ENCODE results near the gene PTPRG.

Gene PTPRG

DNA sequence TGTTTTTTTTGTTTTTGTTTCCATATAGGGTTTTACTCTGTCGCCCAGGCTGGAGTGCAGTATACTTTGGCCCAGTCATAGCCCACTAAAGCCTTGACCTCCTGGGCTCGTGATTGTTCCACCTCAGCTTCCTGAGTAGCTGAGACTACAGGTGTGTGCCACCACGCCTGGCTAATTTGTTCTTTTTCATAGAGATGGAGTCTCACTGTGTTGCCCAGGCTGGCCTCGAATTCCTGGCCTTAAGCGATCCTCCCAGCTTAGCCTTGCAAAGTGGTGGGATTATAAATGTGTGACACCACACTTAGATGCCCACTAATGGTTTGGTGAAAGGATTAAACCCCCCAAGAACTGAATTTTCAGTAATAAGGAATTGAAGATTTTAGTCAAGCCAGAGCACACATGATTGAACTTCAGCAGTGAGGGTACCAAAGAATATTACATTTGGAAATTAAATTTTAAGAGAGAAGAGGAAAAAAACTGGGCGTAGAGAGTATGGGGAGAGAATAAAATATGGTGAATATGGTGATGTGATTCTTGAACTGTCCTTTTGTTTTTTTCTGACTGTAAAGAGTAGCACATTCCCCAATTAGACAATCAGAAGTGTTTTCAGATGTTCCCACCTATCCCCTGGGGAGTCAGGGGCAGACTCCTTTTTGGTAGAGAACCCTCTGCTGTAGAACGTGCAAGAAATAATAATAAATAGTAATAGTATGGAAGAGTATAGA is 208.1 kb downstream of the PTPRG start:
- no peak for DNase-seq (ENCODE audit: low read depth)

DNA sequence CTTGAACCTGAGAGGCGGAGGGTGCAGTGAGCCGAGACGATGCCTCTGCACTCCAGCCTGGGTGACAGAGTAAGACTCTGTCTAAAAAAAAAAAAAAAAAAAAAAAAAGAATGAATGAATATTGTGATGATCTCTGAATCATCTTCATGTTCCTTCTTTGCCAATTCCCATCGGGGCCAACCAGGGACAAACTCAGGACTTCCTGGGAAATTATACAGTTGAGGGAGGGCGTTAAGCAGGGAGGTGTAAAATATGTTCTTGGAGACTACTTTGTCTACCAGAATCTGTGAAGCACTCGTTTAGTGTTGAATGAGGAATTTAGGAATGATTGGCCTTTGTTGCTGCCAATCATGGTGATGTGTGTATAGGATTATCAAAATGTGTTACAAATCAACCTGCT is 210.6 kb downstream of the PTPRG start:
- no peak for DNase-seq (ENCODE audit: low read depth)

GRCh38 chr3:61772456-61772855 is 211.1 kb downstream of the PTPRG start:
- DNase-seq (ENCODE audit: low read depth), result no peak

- DNase-seq (ENCODE audit: low read depth), result no peak
Observed at GRCh38 chr3:61774279-61774890, 213.0 kb downstream of the PTPRG start.

GRCh38 chr3:61776390-61776789 is 215.0 kb downstream of the PTPRG start:
- DNase-seq (ENCODE audit: low read depth), result no peak

- no peak for DNase-seq (ENCODE audit: low read depth)
Observed at GRCh38 chr3:61777483-61777882, 216.1 kb downstream of the PTPRG start.

DNA sequence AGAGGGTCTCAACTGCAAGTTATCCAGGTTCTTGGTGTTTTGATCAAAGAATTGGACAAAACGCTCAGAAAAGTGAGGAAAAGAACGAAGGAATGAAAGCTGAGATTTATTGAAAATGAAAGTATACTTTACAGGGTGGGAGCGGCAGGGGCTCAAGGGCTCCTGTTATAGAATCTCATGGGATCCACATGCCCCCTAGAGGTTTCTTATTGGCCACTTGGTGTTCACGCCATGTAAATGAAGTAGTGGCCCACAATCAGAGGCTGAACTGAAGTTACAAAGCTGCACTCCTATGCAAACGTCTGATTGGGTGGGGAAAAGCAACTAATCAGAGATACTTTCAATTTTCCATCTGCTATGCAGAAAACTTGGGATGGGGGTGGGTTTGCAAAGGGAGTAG is 216.7 kb downstream of the PTPRG start:
- no peak for DNase-seq (ENCODE audit: low read depth)

- no peak for DNase-seq (ENCODE audit: low read depth)
Observed at GRCh38 chr3:61780016-61780415, 218.6 kb downstream of the PTPRG start.

GRCh38 chr3:61780455-61781228 is 219.3 kb downstream of the PTPRG start:
- no peak for DNase-seq (ENCODE audit: low read depth)

DNA sequence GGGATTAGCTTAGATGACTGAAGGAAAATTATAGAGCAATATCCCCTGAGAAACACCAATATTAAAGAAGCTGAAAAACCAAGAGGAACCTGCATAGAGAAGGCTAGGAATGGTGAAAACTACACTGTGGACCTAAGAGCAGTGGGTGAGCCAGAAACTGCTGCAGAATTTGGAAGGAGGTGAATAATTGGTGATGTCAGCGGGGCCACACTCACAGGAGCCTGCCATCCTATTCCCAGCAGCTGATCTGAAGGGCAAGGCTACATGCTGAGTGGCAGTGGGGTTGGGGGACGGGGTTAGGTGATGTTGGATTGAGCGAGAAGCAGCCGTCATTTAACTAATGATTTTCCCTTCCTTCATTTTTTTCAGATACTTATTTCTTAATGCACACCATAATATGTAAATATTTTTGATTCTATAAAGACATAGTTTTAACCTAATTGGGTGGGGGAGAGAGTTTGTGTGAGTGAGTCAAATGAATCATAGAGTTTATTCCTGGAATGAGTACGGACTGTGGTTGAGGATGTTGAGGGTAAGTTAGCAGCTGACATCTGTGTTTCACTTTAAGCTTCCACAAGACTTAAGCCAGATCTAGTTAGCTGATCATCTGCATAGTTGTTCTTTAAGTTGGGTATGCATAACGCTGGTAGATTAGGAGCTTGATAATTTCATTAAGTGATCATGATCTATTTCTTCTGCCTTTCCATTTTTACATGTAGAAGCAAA is 222.8 kb downstream of the PTPRG start:
- DNase-seq (ENCODE audit: low read depth), result no peak

DNA sequence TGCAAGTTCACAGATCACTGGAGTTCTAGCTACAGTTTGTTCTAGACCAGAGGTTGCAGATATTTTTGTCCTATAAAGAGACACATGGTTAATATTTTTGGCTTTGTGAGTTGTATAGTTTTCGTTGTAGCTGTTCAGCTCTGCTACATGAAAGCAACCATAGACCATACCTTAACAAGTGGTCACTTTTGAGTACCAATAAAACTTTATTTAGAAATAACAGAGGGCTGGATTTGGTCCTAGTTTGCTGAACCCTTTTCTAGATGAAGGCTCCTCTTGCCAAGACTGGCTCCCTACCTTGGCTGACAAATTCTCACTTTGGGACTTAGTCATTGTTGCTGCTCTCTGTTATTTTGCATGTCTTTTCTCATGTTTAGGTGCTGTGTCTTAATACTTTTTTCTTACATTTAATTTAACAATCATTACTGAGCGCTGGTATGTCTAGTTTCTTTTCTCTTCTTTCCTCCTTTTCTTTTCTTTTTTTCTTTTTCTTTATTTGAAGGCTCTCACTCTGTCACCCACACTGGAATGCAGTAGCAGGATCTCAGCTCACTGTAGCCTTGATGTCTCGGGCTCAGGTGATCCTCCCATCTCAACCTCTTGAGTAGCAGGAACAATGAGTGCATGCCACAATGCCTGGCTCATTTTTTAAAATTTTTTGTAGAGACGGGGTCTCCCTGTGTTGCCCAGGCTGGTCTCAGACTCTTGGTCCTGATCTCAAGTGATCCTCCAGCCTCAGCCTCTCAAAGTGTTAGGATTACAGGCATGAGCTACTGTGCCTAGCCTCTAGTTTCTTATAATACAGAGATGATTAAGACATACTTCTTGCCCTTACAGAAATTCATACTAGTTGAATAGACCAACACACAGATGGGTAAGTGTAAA is 227.5 kb downstream of the PTPRG start:
- no peak for DNase-seq (ENCODE audit: low read depth)

DNA sequence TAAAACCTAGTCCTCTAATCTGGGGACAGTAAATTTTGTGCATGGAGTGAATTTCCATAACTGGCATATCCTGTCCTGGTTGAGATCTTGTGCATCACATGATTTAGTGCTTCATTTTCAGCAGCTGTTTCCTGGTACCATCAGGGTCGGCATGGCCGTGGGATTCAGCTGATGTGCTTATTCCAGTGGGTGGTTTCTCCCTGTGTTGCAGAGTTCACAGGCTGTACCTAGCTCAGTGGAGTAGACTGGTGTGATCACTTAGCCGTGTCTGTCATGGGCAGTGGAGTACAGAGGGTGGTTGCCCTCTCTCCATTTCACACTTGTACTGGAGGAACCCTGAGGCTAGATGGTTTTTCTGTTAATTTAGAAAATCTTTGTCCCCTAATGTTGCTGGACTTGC is 228.5 kb downstream of the PTPRG start:
- DNase-seq (ENCODE audit: low read depth), result no peak

DNA sequence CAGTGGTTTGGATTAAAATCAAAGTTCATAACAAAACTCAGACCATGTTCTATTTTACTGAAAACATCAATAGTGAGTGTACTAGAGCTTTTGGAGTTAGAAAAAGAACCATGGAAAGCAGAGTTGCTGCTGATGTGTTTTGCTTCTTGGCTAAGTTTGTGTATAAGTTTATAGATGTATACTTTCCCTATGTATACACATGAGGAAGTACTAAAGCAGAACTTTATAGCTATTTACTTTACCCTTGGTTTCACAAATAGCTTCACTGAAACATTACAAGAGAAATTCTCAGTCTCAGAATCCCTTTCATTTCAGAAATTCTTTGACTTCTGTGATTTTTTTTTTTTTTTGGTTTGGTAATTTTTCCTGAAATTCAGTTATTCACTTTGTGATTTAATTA is 229.0 kb downstream of the PTPRG start:
- no peak for DNase-seq (ENCODE audit: low read depth)

- no peak for DNase-seq (ENCODE audit: low read depth)
Observed at GRCh38 chr3:61793056-61793455, 231.7 kb downstream of the PTPRG start.

DNA sequence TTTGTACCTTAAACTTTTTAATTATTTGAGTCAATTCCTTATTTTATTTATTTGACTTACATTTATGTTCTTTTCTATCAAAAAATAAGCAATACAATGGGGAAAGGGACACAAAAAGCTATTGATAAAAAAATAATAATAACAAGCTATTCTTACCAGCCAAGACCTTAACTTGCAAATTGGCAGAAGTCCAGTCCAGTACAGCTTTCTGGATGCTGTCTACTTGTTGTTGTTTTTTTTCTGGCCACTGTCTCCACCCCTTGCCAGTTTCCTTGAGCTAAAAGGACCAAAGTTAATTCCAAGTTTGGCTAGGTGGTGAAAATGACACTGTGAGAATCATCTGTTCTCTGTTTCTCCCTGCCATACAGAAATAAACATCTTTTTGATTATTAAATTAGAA is 232.2 kb downstream of the PTPRG start:
- no peak for DNase-seq (ENCODE audit: low read depth)

DNA sequence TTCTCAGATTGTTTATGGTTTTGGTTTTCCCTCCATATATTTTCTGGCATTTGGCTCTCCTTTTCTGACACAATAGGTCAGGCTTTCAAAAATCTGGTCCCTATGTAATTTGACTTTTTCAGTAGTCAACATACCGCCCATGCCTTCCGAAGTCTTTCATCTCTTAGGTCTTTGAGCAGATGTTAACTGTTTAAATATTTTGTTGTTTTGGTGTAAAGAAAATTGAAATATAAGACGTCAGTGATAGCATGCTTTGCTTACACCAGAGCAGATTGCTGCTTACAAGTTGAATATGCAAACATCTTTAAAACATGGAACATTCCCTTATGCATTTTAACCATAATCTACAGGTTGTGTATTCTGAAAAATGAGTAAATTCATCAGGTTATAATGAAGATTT is 233.0 kb downstream of the PTPRG start:
- no peak for DNase-seq (ENCODE audit: low read depth)

DNA sequence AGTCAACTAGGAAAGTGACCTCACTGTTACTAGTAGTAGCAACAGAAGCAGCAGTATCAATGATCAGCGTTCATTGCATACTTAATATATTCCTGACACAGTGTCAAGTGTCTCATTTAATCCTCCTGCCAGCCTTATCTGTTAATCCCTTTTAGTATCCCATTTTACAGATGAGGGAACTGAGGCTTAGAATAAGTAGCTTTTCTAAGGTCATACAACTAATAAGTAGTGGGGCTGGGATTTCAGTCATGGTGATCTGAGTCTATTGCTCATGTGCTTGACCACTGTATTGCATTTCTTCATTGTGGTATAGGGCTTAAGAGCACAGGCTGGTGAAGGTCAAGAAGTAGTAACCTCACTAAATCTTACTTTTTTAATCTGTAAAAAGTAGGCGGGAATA is 233.6 kb downstream of the PTPRG start:
- no peak for DNase-seq (ENCODE audit: low read depth)

DNA sequence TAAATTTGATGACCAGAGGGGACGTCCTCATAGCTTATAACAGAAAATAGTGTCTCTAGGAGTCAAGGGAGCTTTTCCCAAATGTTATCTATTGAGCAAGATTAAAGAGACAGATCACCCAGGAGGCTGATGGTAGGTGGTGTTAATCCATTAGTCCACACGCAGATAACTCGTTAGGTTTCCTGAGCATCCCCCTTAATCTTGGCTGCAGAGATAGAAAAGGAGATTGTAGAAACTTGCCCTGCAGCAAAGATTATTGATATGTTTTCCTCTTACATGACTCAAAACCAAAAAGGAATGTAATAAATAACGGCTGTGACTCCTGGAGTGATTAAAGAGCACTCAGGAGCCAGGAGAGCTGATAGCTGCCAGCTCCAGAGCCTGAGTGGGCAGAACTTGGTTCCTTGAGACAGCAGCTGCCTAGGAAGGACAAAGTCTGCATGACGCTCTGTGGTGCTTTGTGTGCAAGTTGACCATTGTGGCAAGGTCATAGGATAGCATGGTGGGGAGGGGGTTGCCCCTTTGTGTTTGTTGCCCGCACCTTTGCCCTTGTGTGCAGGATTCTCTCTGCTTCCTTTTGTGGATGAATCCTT is 234.8 kb downstream of the PTPRG start:
- DNase-seq (ENCODE audit: low read depth), result no peak

GRCh38 chr3:61796911-61797310 is 235.5 kb downstream of the PTPRG start:
- DNase-seq (ENCODE audit: low read depth), result no peak

- DNase-seq (ENCODE audit: low read depth), result no peak
Observed at GRCh38 chr3:61802772-61803171, 241.4 kb downstream of the PTPRG start.

GRCh38 chr3:61803983-61804382 is 242.6 kb downstream of the PTPRG start:
- no peak for DNase-seq (ENCODE audit: low read depth)
